DOHH2 (cell line): ENCODE results near the gene SOD3.

Experiments used
- H3F3A ChIP-seq: fragments of 200-600 bp; sonication (generic), shearing (Covaris generic); 2 replicates; pipeline ENCODE4 v1.6.0; 2016; ENCODE audit warnings: antibody characterized with exemption, mild to moderate bottlenecking; ENCODE audit not compliant: control insufficient read depth, insufficient read depth
- H3K27ac ChIP-seq: fragments of 200-600 bp; sonication (generic); 2 replicates; pipeline ENCODE4 v1.5.1; 2014; ENCODE audit warnings: low read depth, mild to moderate bottlenecking, low read length, moderate library complexity
- H3K27me3 ChIP-seq: fragments of 200-600 bp; sonication (generic); 2 replicates; pipeline ENCODE4 v1.6.1; 2014; ENCODE audit warnings: mild to moderate bottlenecking, low read length, mixed read lengths; ENCODE audit not compliant: control insufficient read depth
- H3K36me3 ChIP-seq: fragments of 200-600 bp; sonication (generic); 2 replicates; pipeline ENCODE4 v1.6.1; 2014; ENCODE audit warnings: mild to moderate bottlenecking, low read length, moderate library complexity, mixed read lengths; ENCODE audit not compliant: control insufficient read depth
- H3K4me1 ChIP-seq: fragments of 200-600 bp; sonication (generic); 2 replicates; pipeline ENCODE4 v1.6.1; 2014; ENCODE audit warnings: mild to moderate bottlenecking, low read length, mixed read lengths; ENCODE audit not compliant: control insufficient read depth
- H3K4me2 ChIP-seq: fragments of 200-600 bp; sonication (generic); 2 replicates; pipeline ENCODE4 v1.6.0; 2014; ENCODE audit warnings: mild to moderate bottlenecking, low read length, moderate library complexity
- H3K4me3 ChIP-seq: fragments of 200-600 bp; sonication (generic); 2 replicates; pipeline ENCODE4 v1.5.1; 2014; ENCODE audit warnings: mild to moderate bottlenecking, low read length, mixed read lengths
- H3K79me2 ChIP-seq: fragments of 200-600 bp; sonication (generic); 2 replicates; pipeline ENCODE4 v1.6.1; 2014; ENCODE audit warnings: mild to moderate bottlenecking, low read length, mixed read lengths; ENCODE audit not compliant: control insufficient read depth
- H3K9me2 ChIP-seq: fragments of 200-600 bp; sonication (generic); replicated peaks from 2 replicates; pipeline ENCODE4 v1.6.1; 2014; ENCODE audit warnings: mild to moderate bottlenecking, low read length, mixed read lengths; ENCODE audit not compliant: control insufficient read depth
- H3K9me3 ChIP-seq: fragments of 200-600 bp; sonication (generic); 2 replicates; pipeline ENCODE4 v1.6.1; 2014; ENCODE audit warnings: antibody characterized with exemption, low read length, mixed read lengths; ENCODE audit not compliant: control insufficient read depth, insufficient read depth
- H4K20me1 ChIP-seq: fragments of 200-600 bp; sonication (generic); 2 replicates; pipeline ENCODE4 v1.6.0; 2014; ENCODE audit warnings: low read depth, mild to moderate bottlenecking, antibody characterized with exemption, low read length, moderate library complexity; ENCODE audit not compliant: control insufficient read depth, insufficient read depth
- EZH2phosphoT487 ChIP-seq: fragments of 200-600 bp; sonication (generic); IDR thresholded peaks from 2 replicates; pipeline ENCODE4 v1.6.1; 2017; ENCODE audit warnings: borderline replicate concordance, mild to moderate bottlenecking, antibody characterized with exemption, low read length, moderate library complexity, mixed read lengths
- TF ChIP-seq, protein P1 (sequence below): fragments of 200-600 bp; sonication (generic); IDR thresholded peaks from one replicate; pipeline ENCODE4 v1.5.1; 2014; ENCODE audit warnings: antibody characterized with exemption, mild to moderate bottlenecking, low read depth, low read length; ENCODE audit not compliant: poor library complexity, severe bottlenecking

Gene SOD3

GRCh38 chr4:24769571-24769970, 25.8 kb upstream of the SOD3 start:
- H3K4me1 ChIP-seq, result no peaks in the 10 kb centered on the region
- H3K27ac ChIP-seq, result no peak overlapping the region
- no peaks in the 10 kb centered on the region for H4K20me1 ChIP-seq
- no peaks in the 10 kb centered on the region for H3F3A ChIP-seq
- TF ChIP-seq, protein P1, sequence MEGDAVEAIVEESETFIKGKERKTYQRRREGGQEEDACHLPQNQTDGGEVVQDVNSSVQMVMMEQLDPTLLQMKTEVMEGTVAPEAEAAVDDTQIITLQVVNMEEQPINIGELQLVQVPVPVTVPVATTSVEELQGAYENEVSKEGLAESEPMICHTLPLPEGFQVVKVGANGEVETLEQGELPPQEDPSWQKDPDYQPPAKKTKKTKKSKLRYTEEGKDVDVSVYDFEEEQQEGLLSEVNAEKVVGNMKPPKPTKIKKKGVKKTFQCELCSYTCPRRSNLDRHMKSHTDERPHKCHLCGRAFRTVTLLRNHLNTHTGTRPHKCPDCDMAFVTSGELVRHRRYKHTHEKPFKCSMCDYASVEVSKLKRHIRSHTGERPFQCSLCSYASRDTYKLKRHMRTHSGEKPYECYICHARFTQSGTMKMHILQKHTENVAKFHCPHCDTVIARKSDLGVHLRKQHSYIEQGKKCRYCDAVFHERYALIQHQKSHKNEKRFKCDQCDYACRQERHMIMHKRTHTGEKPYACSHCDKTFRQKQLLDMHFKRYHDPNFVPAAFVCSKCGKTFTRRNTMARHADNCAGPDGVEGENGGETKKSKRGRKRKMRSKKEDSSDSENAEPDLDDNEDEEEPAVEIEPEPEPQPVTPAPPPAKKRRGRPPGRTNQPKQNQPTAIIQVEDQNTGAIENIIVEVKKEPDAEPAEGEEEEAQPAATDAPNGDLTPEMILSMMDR, result no peak
- no peak for TF ChIP-seq EZH2phosphoT487
- H3K9me2 ChIP-seq, result no peaks in the 10 kb centered on the region; the same call in 1 of the 2 replicates
- no peak overlapping the region for H3K4me3 ChIP-seq
- no peaks in the 10 kb centered on the region for H3K79me2 ChIP-seq
- H3K4me2 ChIP-seq, result no peak overlapping the region
- H3K36me3 ChIP-seq, result no peaks in the 10 kb centered on the region
- H3K27me3 ChIP-seq, result no peaks in the 10 kb centered on the region
- no peaks in the 10 kb centered on the region for H3K9me3 ChIP-seq

- Histone ChIP-seq H3K79me2 (no peaks in the 10 kb centered on the region), H3K9me2 (no peaks in the 10 kb centered on the region; the same call in 1 of the 2 replicates), H3K27ac (no peak overlapping the region), H3K27me3 (no peaks in the 10 kb centered on the region), H3K4me2 (no peak overlapping the region), H3K36me3 (no peaks in the 10 kb centered on the region), H3K4me3 (no peak overlapping the region), H3K9me3 (no peaks in the 10 kb centered on the region), H4K20me1 (no peaks in the 10 kb centered on the region), H3F3A (no peaks in the 10 kb centered on the region), H3K4me1 (no peaks in the 10 kb centered on the region)
- TF ChIP-seq EZH2phosphoT487, result no peak
- TF ChIP-seq, protein P1, result no peak
These were observed 25.3 kb upstream of the SOD3 start for GRCh38 chr4:24770032-24770584.

DNA sequence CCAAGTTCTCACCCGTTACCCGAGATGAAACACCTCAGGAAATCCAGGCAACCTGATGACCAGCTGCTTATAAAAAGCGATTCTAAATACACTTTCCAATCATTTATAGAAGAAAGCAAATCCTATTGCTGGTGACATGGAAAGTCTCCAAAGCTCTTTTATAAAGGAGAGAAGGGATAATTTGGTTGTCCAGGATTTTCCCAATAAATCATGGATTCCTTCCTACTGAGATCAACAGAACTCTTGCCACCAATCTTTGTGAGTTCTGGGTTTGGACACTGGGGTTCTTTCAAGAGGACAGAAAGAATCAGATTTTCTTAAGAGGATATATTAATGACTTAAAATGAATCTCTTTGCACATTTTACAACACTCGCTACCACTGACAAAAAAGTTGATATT, 24.7 kb upstream of the SOD3 start:
- H3K27me3 ChIP-seq, result no peaks in the 10 kb centered on the region
- no peaks in the 10 kb centered on the region for H3F3A ChIP-seq
- H4K20me1 ChIP-seq, result no peaks in the 10 kb centered on the region
- H3K4me3 ChIP-seq, result no peak overlapping the region
- H3K27ac ChIP-seq, result no peak overlapping the region
- H3K9me3 ChIP-seq, result no peaks in the 10 kb centered on the region
- H3K36me3 ChIP-seq, result no peaks in the 10 kb centered on the region
- H3K4me1 ChIP-seq, result no peaks in the 10 kb centered on the region
- no peak for TF ChIP-seq EZH2phosphoT487
- TF ChIP-seq, protein P1, result no peak
- H3K79me2 ChIP-seq, result no peaks in the 10 kb centered on the region
- H3K4me2 ChIP-seq, result no peak overlapping the region
- no peaks in the 10 kb centered on the region; the same call in 1 of the 2 replicates for H3K9me2 ChIP-seq
